ENCODE results near the gene CYB561D2.

The CYB561D2 gene

GRCh38 chr3:50395070-50395860 is 44.6 kb downstream of the CYB561D2 start:
- no peak for DNase-seq

DNA sequence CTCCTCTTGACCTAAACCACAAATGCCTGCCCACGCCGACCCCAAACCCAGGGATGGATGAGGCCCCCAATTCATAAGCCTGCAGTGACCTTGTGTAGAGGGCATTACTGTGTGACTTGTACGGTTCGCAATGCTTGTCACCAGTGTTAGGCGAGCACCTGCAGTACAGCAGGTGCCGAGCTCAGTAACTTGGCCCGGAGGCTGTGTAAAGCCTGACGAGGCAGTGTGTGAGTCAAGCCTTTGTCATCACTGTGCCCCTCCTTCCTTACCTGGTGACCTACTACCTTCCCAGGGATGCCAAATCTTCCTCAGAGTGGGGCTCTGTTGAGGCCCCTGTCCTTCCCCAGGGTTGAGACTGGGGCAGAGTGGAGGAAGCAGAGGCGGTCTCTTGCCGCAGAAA is 45.8 kb downstream of the CYB561D2 start:
- DNase-seq, result no peak

DNA sequence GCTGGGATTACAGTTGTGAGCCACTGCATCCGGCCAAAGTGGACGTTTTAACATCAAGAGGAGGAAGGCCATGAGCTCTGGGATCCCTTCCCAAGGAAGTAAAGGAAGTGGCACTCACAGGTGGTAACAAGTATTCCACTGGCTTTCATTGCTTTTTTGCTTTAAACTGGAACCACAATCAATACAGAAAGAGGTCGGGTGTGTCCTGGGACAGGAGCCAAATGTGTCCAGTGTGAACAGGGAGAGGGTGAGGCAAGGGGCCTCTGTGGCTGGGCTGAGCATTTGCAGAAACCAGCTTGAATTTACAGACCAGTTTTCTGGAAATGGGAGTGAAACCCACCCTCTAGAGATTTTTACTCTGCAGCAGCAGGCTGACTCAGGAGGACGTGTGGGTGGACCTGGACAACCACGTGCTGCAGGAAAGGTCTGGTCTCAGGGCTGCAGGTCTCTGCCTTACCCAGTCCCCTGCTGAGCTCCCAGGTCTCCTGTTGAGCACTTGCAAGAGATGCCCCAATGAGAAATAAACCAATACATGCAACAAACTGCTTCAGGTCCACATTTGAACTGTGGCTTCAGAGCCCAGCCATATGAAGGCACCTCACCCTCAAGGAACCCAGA is 51.4 kb downstream of the CYB561D2 start:
- no peak for DNase-seq

All from activated CD4-positive, alpha-beta T cell treated with anti-CD3 and anti-CD28 coated beads, Interleukin-2, amount 50 U/mL, for 1 hour (primary cell).